ENCODE results near the gene SNAP91. TPM values are rescaled to one million over a fixed set of nuclear protein-coding genes. Genes with fewer than 3 reads are reported as not detected.
"Not testable (repeated sequence)": the region's sequence is repeated elsewhere in the genome, so short reads cannot be mapped to it uniquely, and the experiment has no call there.

Gene SNAP91
- total RNA-seq, 1 experiment from 2014 or later: 0.70 TPM

- DNase-seq (ENCODE audit: low spot score): no peak
- Mint-ChIP-seq H3K27me3 (ENCODE audit: low read depth) (no peaks in the 10 kb centered on the region), H3K27ac (no peak overlapping the region), H3K4me1 (no peaks in the 10 kb centered on the region), H3K4me3 (no peak overlapping the region), H3K9me3 (peaks cover 22% of the 10 kb centered on the region), H3K36me3 (peaks cover 10% of the 10 kb centered on the region; the same call in 1 of the 2 replicates)
- ChIA-PET CTCF (no interaction called here), POLR2A (no interaction called here)
- no peak for ATAC-seq
- no peak for TF ChIP-seq ZNF138 (CRISPR knock-in tag; conservative IDR thresholded peaks at IDR 0.05)
- no peak for TF ChIP-seq USF1 (CRISPR knock-in tag; IDR thresholded peaks at IDR 0.05)
- TF ChIP-seq ARID4B (CRISPR knock-in tag; IDR thresholded peaks at IDR 0.05; ENCODE audit: borderline replicate concordance): no peak
- TF ChIP-seq AR (CRISPR knock-in tag; IDR thresholded peaks at IDR 0.05): no peak
These were observed 134.1 kb downstream of the SNAP91 start for GRCh38 chr6:83574783-83575182.

- H3K4me3 Mint-ChIP-seq; DNase-seq (ENCODE audit: low spot score); H3K27ac Mint-ChIP-seq; H3K4me1 Mint-ChIP-seq; POLR2A ChIA-PET; H3K27me3 Mint-ChIP-seq (ENCODE audit: low read depth); ATAC-seq: not testable (repeated sequence)
- peaks cover 11% of the 10 kb centered on the region; the same call in 1 of the 2 replicates for H3K36me3 Mint-ChIP-seq
- CTCF ChIA-PET: interaction anchor here (1.6 kb wide), 1 partner anchor 36 kb away, joined by 3 read pairs; no protein-coding TSS in a partner anchor
- peaks cover 28% of the 10 kb centered on the region for H3K9me3 Mint-ChIP-seq
These were observed 137.2 kb downstream of the SNAP91 start for GRCh38 chr6:83571663-83572185.

GRCh38 chr6:83558975-83559374 lies 149.9 kb downstream of the SNAP91 start:
- H3K27ac Mint-ChIP-seq: no peak overlapping the region
- H3K9me3 Mint-ChIP-seq: no peaks in the 10 kb centered on the region
- H3K4me3 Mint-ChIP-seq: no peak overlapping the region
- H3K4me1 Mint-ChIP-seq: peaks cover 14% of the 10 kb centered on the region; the same call in 1 of the 2 replicates
- H3K36me3 Mint-ChIP-seq: no peaks in the 10 kb centered on the region
- ChIA-PET POLR2A (no interaction called here), CTCF (interaction anchor here (1.8 kb wide), 1 partner anchor 23 kb away, joined by 10 read pairs; no protein-coding TSS in a partner anchor)
- ATAC-seq: peak; percentile 41; the same call in 1 of the 2 replicates
- TF ChIP-seq PRRX2 (CRISPR knock-in tag; IDR thresholded peaks at IDR 0.05) (no peak), ETV6 (CRISPR knock-in tag; IDR thresholded peaks at IDR 0.05) (no peak), ZNF281 (CRISPR knock-in tag; IDR thresholded peaks at IDR 0.05) (no peak)
- DNase-seq (ENCODE audit: low spot score): no peak
- no peaks in the 10 kb centered on the region for H3K27me3 Mint-ChIP-seq (ENCODE audit: low read depth)
